Loucy (cell line): ENCODE measurements around the gene MIA2.

ENCODE experiments used
- EZH2phosphoT487 ChIP-seq: fragments of 200-600 bp; IDR thresholded peaks from 2 replicates; pipeline ENCODE4 v1.6.1; 2018; ENCODE audit warnings: antibody characterized with exemption, mild to moderate bottlenecking, moderate library complexity, borderline replicate concordance
- TF ChIP-seq, protein P1 (sequence below): fragments of 200-600 bp; sonication (generic); conservative IDR thresholded peaks from 2 replicates; pipeline ENCODE4 v1.5.1; 2014; ENCODE audit warnings: mild to moderate bottlenecking, antibody characterized with exemption, low read length

GRCh38 chr14:39241637-39242036 lies 7.9 kb downstream of the MIA2 start:
- no peak for TF ChIP-seq EZH2phosphoT487
- TF ChIP-seq, protein P1, sequence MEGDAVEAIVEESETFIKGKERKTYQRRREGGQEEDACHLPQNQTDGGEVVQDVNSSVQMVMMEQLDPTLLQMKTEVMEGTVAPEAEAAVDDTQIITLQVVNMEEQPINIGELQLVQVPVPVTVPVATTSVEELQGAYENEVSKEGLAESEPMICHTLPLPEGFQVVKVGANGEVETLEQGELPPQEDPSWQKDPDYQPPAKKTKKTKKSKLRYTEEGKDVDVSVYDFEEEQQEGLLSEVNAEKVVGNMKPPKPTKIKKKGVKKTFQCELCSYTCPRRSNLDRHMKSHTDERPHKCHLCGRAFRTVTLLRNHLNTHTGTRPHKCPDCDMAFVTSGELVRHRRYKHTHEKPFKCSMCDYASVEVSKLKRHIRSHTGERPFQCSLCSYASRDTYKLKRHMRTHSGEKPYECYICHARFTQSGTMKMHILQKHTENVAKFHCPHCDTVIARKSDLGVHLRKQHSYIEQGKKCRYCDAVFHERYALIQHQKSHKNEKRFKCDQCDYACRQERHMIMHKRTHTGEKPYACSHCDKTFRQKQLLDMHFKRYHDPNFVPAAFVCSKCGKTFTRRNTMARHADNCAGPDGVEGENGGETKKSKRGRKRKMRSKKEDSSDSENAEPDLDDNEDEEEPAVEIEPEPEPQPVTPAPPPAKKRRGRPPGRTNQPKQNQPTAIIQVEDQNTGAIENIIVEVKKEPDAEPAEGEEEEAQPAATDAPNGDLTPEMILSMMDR = no peak
